Muscle layer of duodenum (tissue), 2 donors: ENCODE results near the gene ERMP1.

Source experiments
- H3K27ac ChIP-seq: one replicate; pipeline ENCODE4 v1.7.0; 2013; ENCODE audit warnings: mild to moderate bottlenecking, low read length
- H3K27me3 ChIP-seq: one replicate; pipeline ENCODE4 v1.7.0; 2013; ENCODE audit warnings: low read depth, mild to moderate bottlenecking, control low read depth, low read length
- H3K36me3 ChIP-seq, 2 donors: one replicate each; pipeline ENCODE4 v1.7.0; 2013; ENCODE audit warnings: low read length in 2 of 2, control low read depth in 1 of 2, mild to moderate bottlenecking in 1 of 2; ENCODE audit not compliant: insufficient read depth in 2 of 2, control insufficient read depth in 1 of 2
- H3K4me1 ChIP-seq, 2 donors: one replicate each; pipeline ENCODE4 v1.7.0; 2013; ENCODE audit warnings: low read length in 2 of 2, mild to moderate bottlenecking in 2 of 2, control low read depth in 1 of 2, moderate library complexity in 1 of 2; ENCODE audit not compliant: insufficient read depth in 2 of 2, control insufficient read depth in 1 of 2
- H3K4me3 ChIP-seq, 2 donors: one replicate each; pipeline ENCODE4 v1.7.0; 2013; ENCODE audit warnings: low read length in 2 of 2, low read depth in 1 of 2, mild to moderate bottlenecking in 1 of 2
- H3K9me3 ChIP-seq, 2 donors: one replicate each; pipeline ENCODE4 v1.7.0; 2013; ENCODE audit warnings: low read length in 2 of 2, control low read depth in 1 of 2, mild to moderate bottlenecking in 1 of 2; ENCODE audit not compliant: control insufficient read depth in 1 of 2
- donor health status: healthy.

ERMP1 gene

DNA sequence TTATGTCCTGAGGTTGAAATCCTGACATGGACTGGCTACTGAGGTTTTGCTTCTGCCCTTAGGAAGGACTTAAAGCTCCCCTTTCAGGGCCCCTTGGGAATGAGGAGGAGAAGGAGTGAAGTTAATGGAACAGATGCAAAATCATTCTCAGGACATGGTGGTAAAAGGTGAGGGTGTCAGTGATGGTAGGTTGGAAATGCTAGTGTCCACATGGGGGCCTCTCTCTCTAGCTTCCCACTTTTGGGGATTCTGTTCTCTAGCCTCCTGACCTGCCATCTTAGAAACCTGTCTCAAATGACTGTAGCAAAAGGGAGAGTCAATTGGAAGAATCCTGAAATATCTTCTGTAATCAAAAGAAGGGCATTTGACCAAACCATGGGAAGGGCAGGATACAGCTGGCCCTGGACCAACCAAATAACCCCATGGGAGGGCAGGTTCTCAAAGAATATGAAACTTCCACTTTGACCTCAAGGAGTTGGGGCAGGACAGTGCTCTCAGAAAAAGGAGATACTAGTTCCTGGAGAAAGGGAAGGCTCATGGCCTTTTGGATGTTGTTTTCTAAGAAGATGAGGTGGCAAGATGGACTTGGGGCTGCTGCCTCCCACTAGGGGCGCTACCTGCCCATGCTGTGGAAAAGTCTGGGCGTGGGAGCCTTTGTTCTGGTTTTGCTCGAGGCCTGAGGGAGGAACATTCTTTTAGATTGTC lies 36.5 kb upstream of the ERMP1 start:
- H3K4me3 ChIP-seq, result no peak overlapping the region
- H3K27ac ChIP-seq, result no peak overlapping the region
- H3K4me1 ChIP-seq, result no peaks in the 10 kb centered on the region
- H3K27me3 ChIP-seq, result no peaks in the 10 kb centered on the region
- H3K9me3 ChIP-seq, result no peaks in the 10 kb centered on the region
- peaks cover 0 to 2% of the 10 kb centered on the region in 2 donors for H3K36me3 ChIP-seq

DNA sequence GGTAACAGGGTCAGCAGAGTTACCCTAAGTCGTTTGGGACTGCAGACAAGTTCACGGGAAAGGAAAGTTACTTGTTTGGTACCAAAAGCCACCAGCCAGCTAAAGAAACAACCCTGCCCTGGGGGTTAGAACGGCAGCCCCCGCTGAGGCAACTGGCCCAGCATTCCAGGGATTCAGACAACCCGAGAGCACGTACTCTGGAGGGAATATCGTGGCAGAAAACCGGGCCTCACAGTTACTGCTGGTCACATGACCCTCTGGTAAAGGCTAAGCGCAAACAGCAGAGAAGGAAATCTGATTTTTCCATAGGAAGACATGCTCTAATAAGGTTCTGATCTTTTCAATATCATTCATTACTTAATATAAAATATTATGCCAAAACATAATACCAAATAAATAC lies 35.3 kb upstream of the ERMP1 start:
- Histone ChIP-seq H3K4me1 (no peaks in the 10 kb centered on the region), H3K27me3 (no peaks in the 10 kb centered on the region), H3K27ac (no peak overlapping the region), H3K9me3 (no peaks in the 10 kb centered on the region), H3K36me3 (no peaks in the 10 kb centered on the region), H3K4me3 (no peak overlapping the region)

DNA sequence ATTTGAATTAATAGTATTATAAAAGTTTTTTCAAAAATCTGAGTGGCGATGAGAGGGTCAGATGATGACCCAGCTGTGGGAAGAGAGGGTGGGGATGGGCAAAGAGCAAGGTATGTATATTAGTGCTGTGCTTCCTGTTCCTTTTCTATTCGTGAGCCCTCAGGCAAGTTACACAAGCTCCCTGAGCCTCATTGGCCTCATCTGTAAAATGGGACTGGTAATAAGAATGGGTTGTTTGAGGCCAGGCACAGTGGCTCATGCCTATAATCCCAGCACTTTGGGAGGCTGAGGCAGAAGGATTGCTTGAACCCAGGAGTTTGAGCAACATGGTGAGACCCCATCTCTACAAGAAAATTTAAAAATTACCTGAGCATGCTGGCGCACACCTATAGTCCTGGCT lies 33.8 kb upstream of the ERMP1 start:
- Histone ChIP-seq H3K4me1 (no peaks in the 10 kb centered on the region), H3K4me3 (no peak overlapping the region), H3K36me3 (no peaks in the 10 kb centered on the region), H3K9me3 (no peaks in the 10 kb centered on the region), H3K27me3 (no peaks in the 10 kb centered on the region), H3K27ac (no peak overlapping the region)

DNA sequence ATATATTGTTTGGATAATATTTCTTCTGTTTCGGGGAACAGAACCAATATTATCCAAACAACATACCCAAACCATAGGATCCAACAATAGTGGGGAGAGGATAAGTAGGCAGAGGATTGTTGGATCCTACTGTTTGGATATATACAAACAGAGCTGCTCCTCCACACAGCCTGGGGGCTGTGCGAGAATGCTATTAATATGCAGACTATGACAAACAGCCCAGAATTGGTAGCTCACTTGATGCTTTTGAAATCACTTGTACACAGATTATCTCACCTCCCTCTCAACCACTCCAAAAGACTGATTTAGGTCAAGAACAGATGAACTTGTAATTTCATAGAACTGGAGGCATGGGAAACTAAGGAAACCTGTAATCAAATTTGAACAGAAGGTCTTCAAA lies 33.4 kb upstream of the ERMP1 start:
- H3K36me3 ChIP-seq, result no peaks in the 10 kb centered on the region
- no peaks in the 10 kb centered on the region for H3K4me1 ChIP-seq
- H3K4me3 ChIP-seq, result no peak overlapping the region
- no peak overlapping the region for H3K27ac ChIP-seq
- no peaks in the 10 kb centered on the region for H3K27me3 ChIP-seq
- no peaks in the 10 kb centered on the region for H3K9me3 ChIP-seq

DNA sequence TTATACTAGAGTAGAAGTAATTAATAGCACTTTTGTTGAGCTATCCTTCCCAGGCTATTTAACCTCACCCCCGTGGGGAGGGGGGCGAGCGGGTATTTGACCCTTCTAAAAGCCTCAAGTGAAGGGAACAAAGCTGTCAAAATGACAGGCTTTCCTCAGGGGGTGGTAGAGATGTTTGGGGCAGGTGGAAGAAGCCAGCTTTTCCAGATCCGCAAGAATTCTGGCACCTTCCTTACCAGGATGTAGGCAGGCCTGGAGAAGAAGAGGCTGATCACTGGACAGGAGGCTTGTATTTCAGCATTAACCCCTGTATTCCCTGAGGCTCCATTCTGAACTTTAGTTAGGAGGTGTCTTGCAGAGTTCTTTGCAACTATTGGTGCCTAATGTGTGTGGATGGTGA lies 31.5 kb upstream of the ERMP1 start:
- Histone ChIP-seq H3K27ac (no peak overlapping the region), H3K4me1 (no peaks in the 10 kb centered on the region), H3K4me3 (no peak overlapping the region), H3K27me3 (no peaks in the 10 kb centered on the region), H3K36me3 (no peaks in the 10 kb centered on the region), H3K9me3 (no peaks in the 10 kb centered on the region)

DNA sequence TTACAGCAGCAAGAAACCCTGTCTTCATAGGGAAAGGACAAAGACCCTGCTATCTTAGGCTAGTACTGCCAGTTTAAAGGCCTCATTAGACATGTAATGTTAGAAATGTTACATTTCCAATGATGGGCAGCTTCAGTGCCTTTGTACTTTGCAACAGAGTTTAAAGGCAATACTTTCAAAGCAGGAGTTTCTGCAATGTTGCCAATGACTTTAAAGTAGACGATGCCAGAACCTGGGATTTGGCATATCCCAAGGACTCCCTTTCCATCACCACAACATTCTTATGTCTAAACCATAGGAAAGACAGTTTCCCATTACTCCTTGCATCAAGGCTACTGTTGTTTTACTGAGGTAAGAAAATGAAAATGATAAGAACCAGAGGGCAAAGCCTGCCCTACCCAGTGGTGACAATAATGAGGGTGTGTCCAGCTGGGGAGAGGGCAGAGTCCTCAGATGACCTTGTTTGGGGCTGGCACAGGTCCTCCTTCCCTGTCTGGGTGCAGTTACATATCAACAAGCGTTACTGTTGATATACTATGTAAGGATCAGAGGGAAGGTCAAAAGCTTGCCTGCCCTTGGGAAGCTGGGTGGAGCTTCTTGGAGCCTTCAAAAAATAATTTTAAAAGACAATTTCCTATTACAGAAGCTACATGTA lies 30.3 kb upstream of the ERMP1 start:
- no peaks in the 10 kb centered on the region for H3K9me3 ChIP-seq

DNA sequence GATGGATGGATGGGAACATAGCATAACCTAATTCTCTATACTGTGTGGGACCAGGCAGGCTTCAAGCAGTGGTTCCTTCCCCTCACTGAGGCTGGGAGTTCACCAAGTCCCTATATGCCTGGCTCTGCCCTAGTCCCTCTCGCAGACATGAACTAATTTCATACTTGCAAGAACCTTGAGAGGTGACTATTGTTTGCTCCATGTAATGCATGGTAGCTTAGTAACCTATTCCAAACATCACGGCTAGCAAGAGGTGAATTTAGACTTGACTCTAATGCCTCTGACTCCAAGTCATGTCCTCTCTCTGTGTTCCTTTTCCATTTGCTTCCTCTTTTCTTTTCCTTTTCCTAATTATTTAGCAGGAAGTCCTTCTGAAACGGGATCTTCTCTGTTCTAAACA lies 25.9 kb upstream of the ERMP1 start:
- H3K4me1 ChIP-seq, result no peaks in the 10 kb centered on the region
- H3K27ac ChIP-seq, result no peak overlapping the region
- H3K9me3 ChIP-seq, result no peaks in the 10 kb centered on the region
- H3K4me3 ChIP-seq, result no peak overlapping the region
- H3K27me3 ChIP-seq, result no peaks in the 10 kb centered on the region
- no peaks in the 10 kb centered on the region for H3K36me3 ChIP-seq

More for the DNA sequence above, 30.3 kb upstream of the ERMP1 start:
- peak overlapping the region; percentile 73 for H3K27ac ChIP-seq
- H3K36me3 ChIP-seq, result no peaks in the 10 kb centered on the region
- H3K4me1 ChIP-seq, result no peaks in the 10 kb centered on the region
- H3K4me3 ChIP-seq, result no peak overlapping the region
- no peaks in the 10 kb centered on the region for H3K27me3 ChIP-seq

DNA sequence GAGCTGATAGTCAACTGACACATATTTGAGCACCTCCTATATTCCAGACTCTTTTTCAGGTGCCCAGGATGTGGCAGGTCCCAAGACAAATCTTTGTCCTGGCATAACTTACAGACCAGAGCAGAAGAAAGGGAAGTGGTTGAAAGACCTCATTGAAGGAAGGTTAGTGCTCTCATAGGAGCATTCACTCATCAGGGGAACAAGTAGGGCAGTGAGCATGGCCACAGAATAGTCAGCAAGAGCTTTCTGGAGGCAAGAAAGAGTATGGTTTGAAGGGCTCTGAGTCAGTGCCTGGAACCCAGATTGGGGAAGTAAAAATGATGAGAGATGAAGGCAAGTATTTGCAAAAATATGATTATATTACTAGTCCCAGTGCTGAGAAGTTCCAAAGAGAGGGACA lies 25.0 kb upstream of the ERMP1 start:
- no peaks in the 10 kb centered on the region for H3K27me3 ChIP-seq
- H3K4me1 ChIP-seq, result no peaks in the 10 kb centered on the region
- H3K9me3 ChIP-seq, result no peaks in the 10 kb centered on the region
- H3K27ac ChIP-seq, result no peak overlapping the region
- no peak overlapping the region for H3K4me3 ChIP-seq
- no peaks in the 10 kb centered on the region for H3K36me3 ChIP-seq

DNA sequence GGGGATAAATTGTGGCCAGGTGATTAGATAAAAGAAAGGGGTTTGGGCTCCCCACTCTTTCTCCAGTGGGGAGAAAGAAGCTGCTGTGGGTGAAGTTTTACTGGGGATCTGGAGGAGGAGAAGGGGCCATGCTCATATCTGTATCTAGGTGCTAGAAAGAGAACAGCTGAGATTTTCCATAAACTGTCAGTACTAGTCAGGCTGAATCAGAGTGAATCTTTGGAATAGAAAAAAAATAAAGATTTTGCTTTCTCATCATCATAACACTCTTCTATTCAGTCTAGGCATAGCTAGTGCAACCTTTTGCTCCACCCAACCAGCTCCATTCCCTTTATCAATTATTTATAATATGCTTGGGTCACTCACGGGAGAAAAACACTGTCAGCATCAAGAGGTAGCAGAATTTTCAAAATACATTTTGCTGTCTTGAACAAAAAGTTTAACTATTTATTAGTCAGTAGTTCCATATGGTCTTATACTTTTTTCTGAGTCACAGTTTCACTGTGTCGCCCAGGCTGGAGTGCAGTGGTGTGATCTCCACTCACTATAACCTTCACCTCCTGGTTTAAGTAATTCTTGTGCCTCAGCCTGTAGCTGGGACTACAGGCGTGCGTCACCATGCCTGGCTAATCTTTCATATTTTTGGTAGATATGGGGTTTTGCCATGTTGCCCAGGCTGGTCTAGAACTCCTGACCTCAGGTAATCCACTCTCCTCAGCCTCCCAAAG lies 21.3 kb upstream of the ERMP1 start:
- Histone ChIP-seq H3K36me3 (no peaks in the 10 kb centered on the region), H3K27ac (no peak overlapping the region), H3K27me3 (no peaks in the 10 kb centered on the region), H3K4me1 (no peaks in the 10 kb centered on the region), H3K4me3 (no peak overlapping the region), H3K9me3 (no peaks in the 10 kb centered on the region)

DNA sequence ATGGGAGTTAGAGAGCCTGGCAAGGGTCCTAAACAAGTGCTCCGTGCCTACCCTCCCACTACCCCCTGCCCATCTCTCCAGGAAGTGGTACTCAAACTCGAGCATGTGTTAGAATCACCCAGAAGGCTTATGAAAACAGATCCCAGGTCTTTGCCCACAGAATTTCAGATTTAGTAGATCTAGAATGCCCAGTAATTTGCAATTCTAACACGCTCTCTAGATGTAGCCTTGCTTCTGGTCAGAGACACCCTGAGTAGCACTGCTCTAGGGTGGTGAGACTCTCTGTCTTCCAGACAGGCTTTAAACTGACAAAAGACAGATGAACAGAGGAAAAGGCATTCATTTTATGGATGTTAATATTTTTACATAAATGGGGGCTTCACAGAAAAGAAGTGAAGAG lies 20.7 kb upstream of the ERMP1 start:
- Histone ChIP-seq H3K36me3 (no peaks in the 10 kb centered on the region), H3K27me3 (no peaks in the 10 kb centered on the region), H3K4me1 (no peaks in the 10 kb centered on the region), H3K9me3 (no peaks in the 10 kb centered on the region), H3K27ac (no peak overlapping the region), H3K4me3 (no peak overlapping the region)

DNA sequence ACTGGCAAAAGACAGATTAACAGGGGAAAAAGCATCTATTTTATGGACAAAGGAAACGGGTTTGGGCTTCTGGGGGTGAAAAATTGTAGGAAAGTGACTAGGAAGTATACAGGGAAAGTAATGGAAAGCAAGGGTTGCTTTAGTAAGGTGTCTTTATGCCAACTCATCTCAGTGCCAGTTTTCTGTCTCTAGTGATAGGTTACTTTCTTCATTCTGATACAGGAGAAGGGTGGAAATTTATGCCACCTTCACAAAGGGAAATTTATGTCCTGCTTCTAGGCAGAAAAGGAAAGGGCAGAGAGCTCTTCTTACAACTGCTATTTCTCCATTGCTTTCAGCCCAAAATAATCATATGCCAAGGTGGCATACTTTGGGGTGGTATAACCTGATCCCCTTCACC lies 20.1 kb upstream of the ERMP1 start:
- no peak overlapping the region for H3K4me3 ChIP-seq
- H3K9me3 ChIP-seq, result no peaks in the 10 kb centered on the region
- no peaks in the 10 kb centered on the region for H3K36me3 ChIP-seq

More for the DNA sequence above, 20.1 kb upstream of the ERMP1 start:
- Histone ChIP-seq H3K27ac (no peak overlapping the region), H3K4me1 (no peaks in the 10 kb centered on the region), H3K27me3 (no peaks in the 10 kb centered on the region)
